ENCODE measurements around the gene CHM.
"Not testable (repeated sequence)": the region's sequence is repeated elsewhere in the genome, so short reads cannot be mapped to it uniquely, and the experiment has no call there.

CHM gene

GRCh38 chrX:86047174-86047935 is at the start of gene CHM:
Gene CHM, minus strand, starts transcription at chrX:86047558. Its CDS starts 26 bp downstream, at chrX:86047532.
- DNase-seq, result peak; percentile 94

- no peak for DNase-seq
These were observed 31.3 kb upstream of the CHM start for GRCh38 chrX:86078650-86079049.

- no peak for DNase-seq
These were observed 19.6 kb upstream of the CHM start for GRCh38 chrX:86066998-86067397.

- no peak for DNase-seq
These were observed 14.0 kb upstream of the CHM start for GRCh38 chrX:86061407-86061806.

- DNase-seq, result peak; percentile 37
These were observed 4.4 kb upstream of the CHM start for GRCh38 chrX:86051741-86052140.

GRCh38 chrX:86047936-86048280 is 550 bp upstream of the CHM start:
- DNase-seq, result no peak

GRCh38 chrX:86044216-86044615 is 3.1 kb downstream of the CHM start:
- no peak for DNase-seq

GRCh38 chrX:86039625-86040568 is 7.5 kb downstream of the CHM start:
- DNase-seq, result no peak

- DNase-seq, result no peak
These were observed 14.0 kb downstream of the CHM start for GRCh38 chrX:86033385-86033784.

GRCh38 chrX:86028681-86029080 is 18.7 kb downstream of the CHM start:
- no peak for DNase-seq

- DNase-seq, result no peak
These were observed 23.5 kb downstream of the CHM start for GRCh38 chrX:86023811-86024210.

- DNase-seq, result no peak
These were observed 25.6 kb downstream of the CHM start for GRCh38 chrX:86021652-86022289.

GRCh38 chrX:86016139-86016538 is 31.2 kb downstream of the CHM start:
- no peak for DNase-seq

GRCh38 chrX:86014959-86015358 is 32.4 kb downstream of the CHM start:
- not testable (repeated sequence) for DNase-seq

- no peak for DNase-seq
These were observed 32.9 kb downstream of the CHM start for GRCh38 chrX:86014421-86014820.

- no peak for DNase-seq
These were observed 33.6 kb downstream of the CHM start for GRCh38 chrX:86013792-86014191.

GRCh38 chrX:86012188-86012587 is 35.2 kb downstream of the CHM start:
- DNase-seq, result no peak

- not testable (repeated sequence) for DNase-seq
These were observed 37.6 kb downstream of the CHM start for GRCh38 chrX:86009803-86010202.

GRCh38 chrX:86007891-86008290 is 39.5 kb downstream of the CHM start:
- DNase-seq, result not testable (repeated sequence)

- DNase-seq, result peak; percentile 7
These were observed 45.1 kb downstream of the CHM start for GRCh38 chrX:86002076-86002896.

GRCh38 chrX:85998954-85999353 is 48.4 kb downstream of the CHM start:
- DNase-seq, result no peak

GRCh38 chrX:85996555-85996954 is 50.8 kb downstream of the CHM start:
- DNase-seq, result no peak

- no peak for DNase-seq
These were observed 51.7 kb downstream of the CHM start for GRCh38 chrX:85995641-85996040.

Data from eye (tissue), 1 donor.